ENCODE measurements around the gene TMUB1. TPM values are rescaled to one million over a fixed set of nuclear protein-coding genes. Genes with fewer than 3 reads are reported as not detected.

The TMUB1 gene
- total and polyA plus RNA-seq, 9 of the 15 experiments (the other 6 are each of a cell fraction or from before 2014, with no cell fraction given): 0.14 to 241 (median 74.1) TPM

DNA sequence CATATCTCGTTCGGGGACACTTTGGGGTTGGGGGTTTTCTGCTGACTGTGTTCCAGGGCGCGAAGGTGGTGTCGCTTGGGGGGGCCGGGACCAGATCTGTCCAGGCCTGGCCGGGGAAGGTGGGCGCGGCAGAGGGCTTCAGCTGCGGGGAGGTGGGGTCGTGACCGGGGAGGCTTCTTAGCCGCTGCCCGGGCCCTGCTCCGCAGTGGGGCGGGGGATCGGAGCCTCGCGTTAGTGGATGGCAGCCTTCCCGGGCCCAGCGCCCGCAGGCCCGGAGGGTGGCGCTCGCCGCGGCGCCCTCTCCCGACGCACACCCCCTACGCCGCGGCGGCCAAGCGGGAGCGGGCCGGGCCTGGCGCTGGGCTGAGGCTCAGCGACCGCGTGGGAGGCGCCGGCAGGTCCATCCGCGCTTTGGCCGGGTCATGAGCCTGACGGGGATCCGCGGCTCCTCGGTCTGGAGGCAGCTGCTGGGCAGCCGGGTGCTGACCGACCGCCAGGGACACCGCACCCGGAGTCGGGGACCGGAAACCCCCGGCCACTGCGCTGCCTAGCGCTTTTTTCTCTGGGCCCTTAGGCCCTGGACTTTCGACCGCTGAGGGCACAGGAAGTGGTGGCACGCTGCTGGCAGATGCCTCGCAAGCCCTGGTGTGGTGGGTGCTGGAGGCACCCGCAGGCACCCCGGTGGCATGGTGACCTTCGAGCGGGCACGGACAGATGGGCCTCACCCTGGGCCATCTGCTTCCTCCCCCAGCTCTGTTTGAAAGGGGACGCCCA lies 4.1 kb upstream of the TMUB1 start (continued):
- TF ChIP-seq, protein P1, sequence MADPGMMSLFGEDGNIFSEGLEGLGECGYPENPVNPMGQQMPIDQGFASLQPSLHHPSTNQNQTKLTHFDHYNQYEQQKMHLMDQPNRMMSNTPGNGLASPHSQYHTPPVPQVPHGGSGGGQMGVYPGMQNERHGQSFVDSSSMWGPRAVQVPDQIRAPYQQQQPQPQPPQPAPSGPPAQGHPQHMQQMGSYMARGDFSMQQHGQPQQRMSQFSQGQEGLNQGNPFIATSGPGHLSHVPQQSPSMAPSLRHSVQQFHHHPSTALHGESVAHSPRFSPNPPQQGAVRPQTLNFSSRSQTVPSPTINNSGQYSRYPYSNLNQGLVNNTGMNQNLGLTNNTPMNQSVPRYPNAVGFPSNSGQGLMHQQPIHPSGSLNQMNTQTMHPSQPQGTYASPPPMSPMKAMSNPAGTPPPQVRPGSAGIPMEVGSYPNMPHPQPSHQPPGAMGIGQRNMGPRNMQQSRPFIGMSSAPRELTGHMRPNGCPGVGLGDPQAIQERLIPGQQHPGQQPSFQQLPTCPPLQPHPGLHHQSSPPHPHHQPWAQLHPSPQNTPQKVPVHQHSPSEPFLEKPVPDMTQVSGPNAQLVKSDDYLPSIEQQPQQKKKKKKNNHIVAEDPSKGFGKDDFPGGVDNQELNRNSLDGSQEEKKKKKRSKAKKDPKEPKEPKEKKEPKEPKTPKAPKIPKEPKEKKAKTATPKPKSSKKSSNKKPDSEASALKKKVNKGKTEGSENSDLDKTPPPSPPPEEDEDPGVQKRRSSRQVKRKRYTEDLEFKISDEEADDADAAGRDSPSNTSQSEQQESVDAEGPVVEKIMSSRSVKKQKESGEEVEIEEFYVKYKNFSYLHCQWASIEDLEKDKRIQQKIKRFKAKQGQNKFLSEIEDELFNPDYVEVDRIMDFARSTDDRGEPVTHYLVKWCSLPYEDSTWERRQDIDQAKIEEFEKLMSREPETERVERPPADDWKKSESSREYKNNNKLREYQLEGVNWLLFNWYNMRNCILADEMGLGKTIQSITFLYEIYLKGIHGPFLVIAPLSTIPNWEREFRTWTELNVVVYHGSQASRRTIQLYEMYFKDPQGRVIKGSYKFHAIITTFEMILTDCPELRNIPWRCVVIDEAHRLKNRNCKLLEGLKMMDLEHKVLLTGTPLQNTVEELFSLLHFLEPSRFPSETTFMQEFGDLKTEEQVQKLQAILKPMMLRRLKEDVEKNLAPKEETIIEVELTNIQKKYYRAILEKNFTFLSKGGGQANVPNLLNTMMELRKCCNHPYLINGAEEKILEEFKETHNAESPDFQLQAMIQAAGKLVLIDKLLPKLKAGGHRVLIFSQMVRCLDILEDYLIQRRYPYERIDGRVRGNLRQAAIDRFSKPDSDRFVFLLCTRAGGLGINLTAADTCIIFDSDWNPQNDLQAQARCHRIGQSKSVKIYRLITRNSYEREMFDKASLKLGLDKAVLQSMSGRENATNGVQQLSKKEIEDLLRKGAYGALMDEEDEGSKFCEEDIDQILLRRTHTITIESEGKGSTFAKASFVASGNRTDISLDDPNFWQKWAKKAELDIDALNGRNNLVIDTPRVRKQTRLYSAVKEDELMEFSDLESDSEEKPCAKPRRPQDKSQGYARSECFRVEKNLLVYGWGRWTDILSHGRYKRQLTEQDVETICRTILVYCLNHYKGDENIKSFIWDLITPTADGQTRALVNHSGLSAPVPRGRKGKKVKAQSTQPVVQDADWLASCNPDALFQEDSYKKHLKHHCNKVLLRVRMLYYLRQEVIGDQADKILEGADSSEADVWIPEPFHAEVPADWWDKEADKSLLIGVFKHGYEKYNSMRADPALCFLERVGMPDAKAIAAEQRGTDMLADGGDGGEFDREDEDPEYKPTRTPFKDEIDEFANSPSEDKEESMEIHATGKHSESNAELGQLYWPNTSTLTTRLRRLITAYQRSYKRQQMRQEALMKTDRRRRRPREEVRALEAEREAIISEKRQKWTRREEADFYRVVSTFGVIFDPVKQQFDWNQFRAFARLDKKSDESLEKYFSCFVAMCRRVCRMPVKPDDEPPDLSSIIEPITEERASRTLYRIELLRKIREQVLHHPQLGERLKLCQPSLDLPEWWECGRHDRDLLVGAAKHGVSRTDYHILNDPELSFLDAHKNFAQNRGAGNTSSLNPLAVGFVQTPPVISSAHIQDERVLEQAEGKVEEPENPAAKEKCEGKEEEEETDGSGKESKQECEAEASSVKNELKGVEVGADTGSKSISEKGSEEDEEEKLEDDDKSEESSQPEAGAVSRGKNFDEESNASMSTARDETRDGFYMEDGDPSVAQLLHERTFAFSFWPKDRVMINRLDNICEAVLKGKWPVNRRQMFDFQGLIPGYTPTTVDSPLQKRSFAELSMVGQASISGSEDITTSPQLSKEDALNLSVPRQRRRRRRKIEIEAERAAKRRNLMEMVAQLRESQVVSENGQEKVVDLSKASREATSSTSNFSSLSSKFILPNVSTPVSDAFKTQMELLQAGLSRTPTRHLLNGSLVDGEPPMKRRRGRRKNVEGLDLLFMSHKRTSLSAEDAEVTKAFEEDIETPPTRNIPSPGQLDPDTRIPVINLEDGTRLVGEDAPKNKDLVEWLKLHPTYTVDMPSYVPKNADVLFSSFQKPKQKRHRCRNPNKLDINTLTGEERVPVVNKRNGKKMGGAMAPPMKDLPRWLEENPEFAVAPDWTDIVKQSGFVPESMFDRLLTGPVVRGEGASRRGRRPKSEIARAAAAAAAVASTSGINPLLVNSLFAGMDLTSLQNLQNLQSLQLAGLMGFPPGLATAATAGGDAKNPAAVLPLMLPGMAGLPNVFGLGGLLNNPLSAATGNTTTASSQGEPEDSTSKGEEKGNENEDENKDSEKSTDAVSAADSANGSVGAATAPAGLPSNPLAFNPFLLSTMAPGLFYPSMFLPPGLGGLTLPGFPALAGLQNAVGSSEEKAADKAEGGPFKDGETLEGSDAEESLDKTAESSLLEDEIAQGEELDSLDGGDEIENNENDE (IDR thresholded peaks at IDR 0.05; ENCODE audit: low read depth, low read length): no peak
- TF ChIP-seq TCF3 (CRISPR knock-in tag; IDR thresholded peaks at IDR 0.05): 0 out of 2 replicates have a peak, but pooled peaks have one; percentile 0
- no peak for TF ChIP-seq BDP1 (IDR thresholded peaks at IDR 0.05; ENCODE audit: insufficient read depth, insufficient read length)
- TF ChIP-seq HNRNPLL (IDR thresholded peaks at IDR 0.05; ENCODE audit: low read depth, low read length, poor library complexity, severe bottlenecking): peak; percentile 24
- TF ChIP-seq SIX5 (IDR thresholded peaks at IDR 0.05; ENCODE audit: borderline replicate concordance in 1 of 2, insufficient read depth in 1 of 2, low read depth in 1 of 2, low read length in 2 of 2): no peak
- TF ChIP-seq ZNF785 (CRISPR knock-in tag; IDR thresholded peaks at IDR 0.05): no peak
- no peak; the same call in 1 of the 2 replicates for TF ChIP-seq XRCC5 (IDR thresholded peaks at IDR 0.05; ENCODE audit: low read depth, low read length)
- 0 out of 2 replicates have a peak, but pooled peaks have one; percentile 67 for TF ChIP-seq TARDBP (IDR thresholded peaks at IDR 0.05)
- TF ChIP-seq, protein P2, sequence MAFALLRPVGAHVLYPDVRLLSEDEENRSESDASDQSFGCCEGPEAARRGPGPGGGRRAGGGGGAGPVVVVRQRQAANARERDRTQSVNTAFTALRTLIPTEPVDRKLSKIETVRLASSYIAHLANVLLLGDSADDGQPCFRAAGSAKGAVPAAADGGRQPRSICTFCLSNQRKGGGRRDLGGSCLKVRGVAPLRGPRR (CRISPR knock-in tag; IDR thresholded peaks at IDR 0.05): no peak
- TF ChIP-seq STAG1 (CRISPR knock-in tag; IDR thresholded peaks at IDR 0.05; ENCODE audit: borderline replicate concordance): no peak
- no peak for TF ChIP-seq PRPF4 (IDR thresholded peaks at IDR 0.05; ENCODE audit: insufficient read depth, low read depth, low read length, poor library complexity, severe bottlenecking)
- no peak for TF ChIP-seq SMAD1 (IDR thresholded peaks at IDR 0.05; ENCODE audit: low read depth, low read length, partially characterized antibody)
- no peak for TF ChIP-seq CHCHD3 (CRISPR knock-in tag; IDR thresholded peaks at IDR 0.05)
- TF ChIP-seq DIDO1 (tag; IDR thresholded peaks at IDR 0.05; ENCODE audit: low read depth): no peak

Measured in K562 (cell line).